ENCODE results near the gene FGFRL1.

FGFRL1 gene

DNA sequence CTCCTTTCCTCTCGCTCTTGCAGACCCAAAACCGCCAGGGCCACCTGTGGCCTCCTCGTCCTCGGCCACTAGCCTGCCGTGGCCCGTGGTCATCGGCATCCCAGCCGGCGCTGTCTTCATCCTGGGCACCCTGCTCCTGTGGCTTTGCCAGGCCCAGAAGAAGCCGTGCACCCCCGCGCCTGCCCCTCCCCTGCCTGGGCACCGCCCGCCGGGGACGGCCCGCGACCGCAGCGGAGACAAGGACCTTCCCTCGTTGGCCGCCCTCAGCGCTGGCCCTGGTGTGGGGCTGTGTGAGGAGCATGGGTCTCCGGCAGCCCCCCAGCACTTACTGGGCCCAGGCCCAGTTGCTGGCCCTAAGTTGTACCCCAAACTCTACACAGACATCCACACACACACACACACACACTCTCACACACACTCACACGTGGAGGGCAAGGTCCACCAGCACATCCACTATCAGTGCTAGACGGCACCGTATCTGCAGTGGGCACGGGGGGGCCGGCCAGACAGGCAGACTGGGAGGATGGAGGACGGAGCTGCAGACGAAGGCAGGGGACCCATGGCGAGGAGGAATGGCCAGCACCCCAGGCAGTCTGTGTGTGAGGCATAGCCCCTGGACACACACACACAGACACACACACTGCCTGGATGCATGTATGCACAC is 13.6 kb downstream of the FGFRL1 start:
- no peak for DNase-seq

DNA sequence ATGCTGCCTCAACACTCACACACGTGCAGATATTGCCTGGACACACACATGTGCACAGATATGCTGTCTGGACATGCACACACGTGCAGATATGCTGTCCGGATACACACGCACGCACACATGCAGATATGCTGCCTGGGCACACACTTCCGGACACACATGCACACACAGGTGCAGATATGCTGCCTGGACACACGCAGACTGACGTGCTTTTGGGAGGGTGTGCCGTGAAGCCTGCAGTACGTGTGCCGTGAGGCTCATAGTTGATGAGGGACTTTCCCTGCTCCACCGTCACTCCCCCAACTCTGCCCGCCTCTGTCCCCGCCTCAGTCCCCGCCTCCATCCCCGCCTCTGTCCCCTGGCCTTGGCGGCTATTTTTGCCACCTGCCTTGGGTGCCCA is 14.7 kb downstream of the FGFRL1 start:
- peak; percentile 9 for DNase-seq

DNA sequence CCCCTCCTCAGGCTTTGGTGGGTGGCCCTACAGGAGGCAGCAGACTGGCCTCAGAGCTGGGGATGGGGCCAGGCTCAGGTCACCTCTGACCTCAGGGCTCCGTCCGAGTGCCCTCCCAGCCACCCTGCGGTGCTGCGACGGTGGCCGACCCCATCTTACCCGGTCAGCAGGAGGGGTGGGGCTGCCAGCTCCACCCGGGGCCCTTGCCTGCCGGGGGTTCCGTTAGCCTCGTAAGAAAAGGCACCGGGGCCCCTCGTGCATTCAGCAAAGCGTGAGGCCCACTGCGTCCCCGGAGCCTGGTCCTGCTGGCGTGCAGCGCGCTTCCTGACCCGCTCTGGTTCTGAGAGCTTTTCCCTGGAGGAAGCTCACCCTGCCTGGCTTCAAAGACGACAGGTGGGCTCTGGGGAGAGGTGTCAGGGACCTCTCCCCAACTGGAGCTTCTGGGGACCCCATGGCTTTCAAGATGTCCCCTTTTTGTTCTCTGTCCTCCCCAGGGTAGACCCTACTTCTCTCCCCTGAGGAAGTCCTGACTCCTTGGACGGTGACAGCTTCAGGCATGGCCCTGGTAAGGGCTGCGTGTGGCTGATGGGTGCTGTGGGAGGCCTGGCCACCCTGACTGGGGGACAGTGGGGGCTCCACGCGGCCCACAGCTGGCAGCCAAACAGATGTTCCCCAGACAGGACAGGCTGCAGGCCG is 15.9 kb downstream of the FGFRL1 start:
- DNase-seq, result no peak

DNA sequence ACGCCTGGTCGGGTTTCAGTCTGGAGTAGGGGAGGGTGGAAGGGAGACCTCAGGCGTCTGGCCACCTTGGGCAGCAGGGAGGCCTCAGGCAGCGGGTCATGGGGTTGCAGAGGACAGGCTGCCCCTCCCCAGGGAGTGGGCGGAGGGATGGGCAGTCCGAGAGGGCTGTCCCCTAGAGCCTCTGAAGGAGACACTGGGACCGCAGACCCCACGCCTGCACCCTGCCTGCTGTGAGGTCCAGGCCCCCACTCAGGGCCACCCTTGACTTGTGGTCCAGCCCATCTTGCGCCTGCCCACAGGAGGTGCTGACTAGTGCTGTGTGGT is 16.5 kb downstream of the FGFRL1 start:
- no peak for DNase-seq

DNA sequence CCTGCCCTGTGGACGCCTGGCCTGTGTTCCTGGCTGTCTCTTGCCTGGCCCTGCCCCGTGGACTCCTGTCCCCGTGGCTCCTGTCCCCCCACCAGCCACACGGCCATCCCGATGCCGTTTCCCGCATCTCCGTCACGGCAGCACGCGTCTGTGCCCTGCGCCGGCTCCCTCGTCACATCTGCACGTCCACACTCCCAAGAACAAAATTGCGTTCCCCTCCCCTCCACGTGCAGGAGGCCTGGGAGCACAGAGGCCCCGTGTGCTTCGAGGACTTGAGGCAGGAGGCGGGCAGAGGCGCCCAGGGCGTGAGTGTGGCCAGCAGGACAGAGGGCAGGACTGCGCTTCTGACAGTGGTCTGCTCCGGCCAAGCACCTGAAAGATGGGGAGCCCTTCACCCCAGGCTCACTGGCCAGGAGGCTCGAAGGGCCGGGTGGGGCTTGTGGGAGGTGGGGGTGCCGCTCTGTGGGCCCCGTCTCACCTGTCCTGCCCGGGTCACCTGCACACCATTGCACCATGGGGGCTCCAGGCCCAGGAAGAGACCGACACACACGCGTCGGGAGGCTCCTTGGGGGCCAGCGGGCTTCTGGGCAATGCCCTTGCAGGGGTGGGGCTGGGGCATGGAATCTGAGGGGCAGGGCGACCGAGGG is 17.3 kb downstream of the FGFRL1 start:
- DNase-seq, result no peak

DNA sequence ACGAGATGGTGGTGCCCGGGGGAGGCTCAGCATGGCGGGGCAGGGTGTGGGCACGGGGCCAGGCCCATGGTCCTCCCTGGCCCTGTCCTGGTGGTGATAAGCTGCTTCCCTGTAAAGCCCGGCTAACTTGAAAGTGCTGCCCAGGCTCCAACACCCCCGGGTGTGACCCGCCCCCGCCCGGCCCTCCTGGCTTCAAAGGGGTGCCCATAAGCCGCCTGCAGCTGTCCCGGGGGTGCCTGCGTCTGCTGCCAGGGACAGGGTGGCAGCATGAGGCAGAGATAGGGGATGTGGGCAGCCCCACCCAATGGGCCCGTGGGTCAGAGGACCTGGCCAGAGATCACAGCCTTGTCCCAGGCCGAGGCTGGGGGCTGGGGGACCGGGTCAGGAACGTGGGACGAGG is 18.1 kb downstream of the FGFRL1 start:
- no peak for DNase-seq

DNA sequence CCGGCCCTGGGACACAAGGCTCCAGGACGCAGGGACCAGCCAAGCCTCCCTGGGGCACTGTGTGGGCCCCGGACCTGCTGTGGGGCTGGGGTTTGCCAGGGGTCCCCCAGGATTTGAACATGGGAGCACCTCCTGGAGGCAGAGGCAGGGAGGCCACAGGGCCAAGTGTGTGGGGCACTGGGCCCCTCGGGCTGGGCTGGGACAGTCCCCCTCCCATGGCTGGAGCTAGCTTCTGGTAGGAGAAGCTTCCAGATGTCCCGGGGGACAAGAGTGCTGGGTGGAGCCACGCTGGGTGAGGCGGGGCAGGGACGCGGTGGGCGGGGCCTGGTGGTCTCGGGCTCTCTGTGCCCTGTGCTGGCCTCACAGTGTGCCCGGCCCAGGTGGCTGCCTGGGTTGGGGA is 18.6 kb downstream of the FGFRL1 start:
- DNase-seq, result no peak

DNA sequence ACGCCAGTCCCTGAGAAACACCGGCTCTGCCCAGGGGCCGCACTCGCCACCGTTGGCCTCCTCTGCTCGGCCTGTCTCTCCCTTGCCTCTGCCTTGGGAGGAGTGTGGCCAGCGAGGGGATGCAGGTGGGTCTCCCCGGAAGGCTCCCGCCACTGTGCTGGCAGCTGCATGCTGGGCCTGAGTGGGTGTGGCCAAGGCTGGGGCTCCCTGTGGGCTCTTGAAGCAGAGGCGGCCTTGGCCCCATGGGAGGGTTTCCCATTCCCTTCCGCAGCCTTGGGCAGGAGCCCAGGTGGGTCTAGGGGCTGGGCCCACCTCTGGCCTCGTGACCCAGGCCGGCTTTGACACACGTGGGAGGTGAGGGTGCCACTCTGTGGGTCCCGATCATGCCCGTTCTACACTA is 19.1 kb downstream of the FGFRL1 start:
- no peak for DNase-seq

DNA sequence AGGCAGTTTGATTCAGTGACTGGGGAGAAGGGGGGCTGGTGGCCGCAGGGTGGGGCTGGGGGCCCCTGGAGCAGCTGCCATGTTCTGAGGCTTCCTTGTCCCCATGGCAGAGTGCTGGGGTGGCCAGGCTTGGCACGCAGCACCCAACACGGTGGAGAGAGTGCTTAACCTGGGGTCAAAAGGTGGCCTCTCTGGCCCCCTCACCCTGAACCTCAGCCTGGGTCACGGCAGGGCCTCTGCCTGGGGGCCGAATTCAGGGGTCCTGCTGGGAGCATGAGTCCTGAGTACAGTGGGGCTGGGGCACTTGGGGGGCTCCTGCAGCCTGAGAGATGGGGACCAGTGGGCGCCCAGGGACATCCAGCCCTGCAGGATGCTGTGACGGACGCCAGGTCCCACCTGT is 19.9 kb downstream of the FGFRL1 start:
- no peak for DNase-seq

DNA sequence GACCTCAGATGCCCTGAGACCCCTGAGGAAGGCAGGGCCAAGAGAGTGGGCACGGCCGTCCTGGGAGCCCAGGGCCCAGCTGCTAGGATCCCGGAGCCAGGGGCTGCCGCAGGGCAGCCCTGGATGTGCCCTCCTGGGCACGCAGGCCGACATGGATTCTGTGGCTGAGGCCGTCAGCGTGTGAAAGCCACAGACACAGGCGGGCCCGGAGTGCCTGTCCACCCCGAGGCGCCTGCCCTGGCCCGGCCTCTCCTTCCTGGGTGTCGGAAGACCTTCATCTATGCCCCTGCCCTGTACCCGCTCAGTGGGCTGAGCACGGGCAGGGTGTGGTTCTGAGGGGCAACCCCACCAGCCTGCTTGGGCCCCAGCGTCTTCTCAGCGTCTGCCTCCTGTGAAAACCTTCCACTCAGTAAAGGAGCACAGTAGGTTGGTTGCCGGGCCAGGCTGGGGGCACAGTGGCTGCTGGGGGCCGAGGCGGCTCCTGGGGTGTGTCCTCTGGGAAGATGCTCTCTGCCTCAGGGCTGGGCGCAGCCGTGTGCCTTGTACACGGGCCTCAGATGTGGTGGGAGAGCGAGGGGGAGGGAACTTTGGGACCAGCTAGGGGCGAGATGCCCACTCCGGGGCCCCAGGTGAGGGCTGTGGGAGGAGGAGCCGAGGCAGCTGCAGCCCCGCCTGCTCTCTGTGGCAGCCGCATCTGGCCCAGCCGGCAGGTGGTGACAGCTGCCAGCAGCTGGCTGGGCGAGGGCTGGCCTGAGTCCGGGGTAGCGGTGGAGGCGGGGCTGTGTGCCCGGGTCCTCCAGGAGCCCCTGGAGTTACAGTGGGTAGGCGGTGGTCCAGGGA is 20.8 kb downstream of the FGFRL1 start:
- DNase-seq, result no peak

DNA sequence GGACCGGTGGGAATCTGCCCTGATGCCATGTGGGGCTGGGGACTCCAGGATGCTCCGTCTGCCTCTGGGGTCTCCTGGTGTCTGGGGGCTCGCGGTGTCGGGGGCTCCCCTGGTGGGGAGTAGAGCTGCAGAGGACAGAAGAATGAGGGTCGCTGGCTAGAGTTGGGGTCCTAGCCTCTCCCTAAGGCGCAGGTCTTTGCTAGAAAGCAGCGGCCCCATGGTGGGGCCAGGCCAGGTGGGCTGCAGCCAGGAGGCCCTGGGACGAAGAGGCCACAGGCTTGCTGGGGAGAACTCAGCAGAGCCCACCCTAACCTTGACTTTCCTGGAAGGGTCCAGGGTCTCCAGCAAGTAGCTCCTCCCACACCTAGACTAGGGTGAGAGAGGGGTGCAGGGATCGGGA is 21.4 kb downstream of the FGFRL1 start:
- no peak for DNase-seq

DNA sequence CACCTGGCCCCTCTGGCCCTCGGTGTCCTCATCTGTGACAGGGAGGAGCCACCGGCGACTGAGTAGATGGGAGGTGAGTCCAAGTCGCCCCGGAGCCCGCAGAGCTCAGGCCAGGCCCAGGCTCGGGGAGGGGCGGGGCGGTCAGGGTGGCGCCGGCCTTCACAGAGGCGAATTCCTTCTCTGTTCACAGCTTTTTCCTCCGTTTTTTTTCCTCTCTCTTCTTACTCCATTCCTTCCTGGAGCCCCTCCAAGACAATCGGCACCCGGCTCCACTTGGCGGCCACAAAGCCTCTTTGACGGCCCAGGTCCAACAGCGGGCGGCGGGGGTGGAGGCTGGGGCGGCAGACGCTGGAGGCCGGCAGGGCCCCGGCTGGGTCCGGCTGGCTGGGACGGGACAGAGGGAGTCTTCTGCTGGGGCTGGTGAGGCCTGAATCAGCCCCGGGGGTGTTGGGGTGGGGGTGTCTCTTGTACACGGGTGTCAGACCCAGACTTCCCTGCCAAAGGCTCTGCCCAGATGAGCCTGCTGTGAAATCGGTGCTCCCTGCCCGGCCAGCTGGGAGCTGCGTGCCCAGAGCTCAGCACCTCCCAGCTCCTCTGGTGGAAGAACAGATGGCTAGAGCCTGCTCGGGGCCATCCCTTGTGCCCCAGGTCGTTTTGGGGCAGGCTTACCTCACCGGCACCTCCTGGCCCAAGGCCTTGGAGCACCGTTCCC is 22.6 kb downstream of the FGFRL1 start:
- no peak for DNase-seq

DNA sequence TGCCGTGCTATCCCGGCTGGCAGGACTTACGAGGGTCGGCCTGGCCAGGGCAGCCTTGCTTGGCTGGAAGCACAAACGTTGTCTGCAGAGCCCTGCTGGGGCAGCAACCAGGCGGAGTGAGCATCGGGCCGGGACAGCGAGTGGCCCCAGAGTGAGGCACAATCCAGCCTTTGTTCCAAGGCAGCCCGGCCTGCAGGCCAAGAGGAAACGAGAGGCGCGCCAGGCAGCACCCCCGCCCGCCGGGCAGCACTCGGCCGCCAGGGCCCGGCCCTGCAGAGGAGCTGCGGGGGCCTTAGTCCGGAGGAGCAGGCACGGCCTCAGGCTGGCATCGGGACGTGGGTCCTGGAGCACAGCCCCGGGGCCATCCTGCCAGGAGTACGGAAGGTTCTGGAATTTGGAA is 24.1 kb downstream of the FGFRL1 start:
- DNase-seq, result no peak

DNA sequence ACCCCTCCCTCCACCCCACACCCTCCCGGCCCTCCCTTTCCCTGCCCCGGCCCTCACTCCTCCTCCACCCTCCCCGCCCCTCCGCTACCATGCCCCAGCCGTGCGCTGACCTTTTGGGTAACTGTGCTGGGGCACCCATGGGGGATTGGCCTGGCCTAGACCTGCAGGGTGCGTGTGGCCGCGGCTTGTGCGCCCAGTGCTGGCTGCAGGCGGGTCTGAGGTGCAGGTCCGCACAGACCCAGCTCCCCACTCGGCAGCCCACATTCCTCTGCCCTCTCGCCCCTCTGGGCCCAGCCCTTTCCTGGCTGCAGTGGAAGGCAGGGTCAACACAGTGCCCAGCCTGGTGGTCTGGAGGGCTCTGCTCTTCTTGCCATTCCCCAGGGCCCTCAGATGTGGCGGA is 24.7 kb downstream of the FGFRL1 start:
- DNase-seq, result no peak

DNA sequence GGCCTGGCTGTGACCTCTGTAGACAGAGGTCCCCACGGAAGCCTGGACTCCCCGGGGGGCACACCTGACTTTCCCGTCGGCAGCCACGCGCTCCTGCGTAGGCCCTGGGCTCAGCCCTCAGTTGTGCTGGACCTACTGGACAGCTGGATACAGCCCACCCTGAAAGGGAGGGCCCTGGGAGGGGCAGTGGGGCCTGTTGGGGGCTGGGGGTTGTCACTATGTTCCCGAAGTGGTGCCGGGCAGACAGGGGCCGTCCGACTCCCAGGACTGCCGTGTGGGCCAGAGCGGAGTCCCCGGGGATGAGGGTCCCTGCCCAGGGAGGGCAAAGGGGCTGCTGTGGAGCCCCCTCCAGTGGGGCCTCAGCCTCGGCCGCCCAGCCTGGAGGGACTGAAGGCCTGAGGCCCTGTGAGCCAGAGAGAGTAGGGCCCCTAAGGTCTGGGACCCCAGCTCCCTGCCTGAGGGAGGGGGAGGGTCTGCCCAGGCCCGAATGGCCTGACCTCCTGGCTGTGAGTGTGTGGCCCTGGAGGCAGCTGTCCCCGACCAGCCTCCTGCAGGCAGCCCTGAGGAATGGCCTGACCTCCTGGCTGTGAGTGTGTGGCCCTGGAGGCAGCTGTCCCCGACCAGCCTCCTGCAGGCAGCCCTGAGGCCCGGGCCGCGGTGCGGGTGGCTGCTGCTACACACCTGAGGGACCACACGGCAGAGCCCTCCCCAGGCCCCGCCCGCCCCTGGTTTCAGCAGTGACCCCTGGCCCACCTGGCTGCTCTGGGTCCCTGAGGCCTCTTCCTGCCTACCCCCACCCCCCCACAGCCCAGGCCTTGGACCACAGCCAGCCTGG is 25.8 kb downstream of the FGFRL1 start:
- DNase-seq, result no peak

DNA sequence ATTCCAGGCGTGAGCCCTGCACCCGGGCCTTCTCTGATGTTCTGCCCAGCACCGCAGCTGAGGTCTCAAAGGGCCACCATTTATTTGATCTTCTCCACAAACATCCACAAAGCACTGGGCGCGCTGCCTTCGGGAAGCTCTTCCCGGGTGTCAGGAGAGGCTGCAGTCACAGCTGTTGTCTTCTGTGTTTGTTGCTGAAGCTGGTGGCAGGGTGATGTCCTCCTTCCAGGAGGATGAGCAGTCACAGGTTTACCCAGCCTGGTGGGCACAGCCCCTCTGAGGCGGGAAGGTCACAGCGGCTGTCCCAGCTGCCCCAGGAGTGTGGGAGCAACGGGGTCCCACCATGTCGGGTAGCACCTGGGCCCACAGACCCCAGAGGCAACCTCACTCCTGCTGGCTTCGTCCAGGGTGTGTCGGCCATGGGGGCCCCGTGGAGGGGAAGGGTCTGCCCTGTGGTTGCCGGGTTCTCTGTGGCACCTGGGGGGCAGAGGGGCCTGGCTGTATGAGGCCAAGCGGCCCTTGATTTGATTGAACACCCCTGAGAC is 27.6 kb downstream of the FGFRL1 start:
- DNase-seq, result no peak

DNA sequence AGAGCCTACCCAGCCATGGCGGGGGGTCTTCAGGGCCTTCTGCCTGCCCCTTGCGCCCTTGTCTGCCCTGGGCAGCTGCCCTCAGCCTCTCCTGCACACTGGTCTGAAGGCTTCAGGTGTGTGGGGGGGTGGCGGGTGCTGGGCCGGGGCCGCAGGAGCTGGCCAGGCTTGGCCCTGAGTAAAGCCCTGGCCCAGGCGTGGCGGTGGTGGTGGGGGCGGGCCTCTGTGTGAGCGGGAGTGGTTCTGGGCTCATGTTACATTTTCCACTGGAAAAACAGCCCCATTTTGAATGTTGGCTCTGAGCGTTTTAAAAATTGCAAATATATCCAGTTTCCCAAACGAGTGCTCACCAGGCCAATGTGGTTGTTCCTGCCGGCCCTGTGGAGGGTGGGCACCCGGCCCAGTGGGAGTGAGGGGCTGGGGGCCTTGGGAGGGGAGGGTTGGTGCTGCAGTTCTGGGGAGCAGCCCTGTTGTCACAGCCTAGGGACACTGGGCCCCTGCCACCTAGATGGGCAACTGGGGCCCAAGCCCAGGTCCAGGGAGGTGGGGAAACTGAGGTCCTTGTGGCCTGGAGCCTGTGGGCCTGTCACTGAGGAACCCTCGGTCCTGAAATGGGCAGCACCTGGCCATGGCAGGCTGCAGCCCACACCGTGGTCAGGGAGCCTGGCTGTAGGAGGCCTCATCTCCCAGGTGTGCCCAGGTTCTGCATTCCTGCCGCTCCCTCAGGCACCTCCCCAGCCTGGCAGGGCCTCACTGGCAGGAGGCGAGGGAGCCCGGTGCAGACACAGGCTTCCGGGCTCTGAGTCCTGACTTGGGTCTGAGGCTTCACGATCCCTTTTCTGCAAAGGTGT is 28.3 kb downstream of the FGFRL1 start:
- DNase-seq, result no peak

DNA sequence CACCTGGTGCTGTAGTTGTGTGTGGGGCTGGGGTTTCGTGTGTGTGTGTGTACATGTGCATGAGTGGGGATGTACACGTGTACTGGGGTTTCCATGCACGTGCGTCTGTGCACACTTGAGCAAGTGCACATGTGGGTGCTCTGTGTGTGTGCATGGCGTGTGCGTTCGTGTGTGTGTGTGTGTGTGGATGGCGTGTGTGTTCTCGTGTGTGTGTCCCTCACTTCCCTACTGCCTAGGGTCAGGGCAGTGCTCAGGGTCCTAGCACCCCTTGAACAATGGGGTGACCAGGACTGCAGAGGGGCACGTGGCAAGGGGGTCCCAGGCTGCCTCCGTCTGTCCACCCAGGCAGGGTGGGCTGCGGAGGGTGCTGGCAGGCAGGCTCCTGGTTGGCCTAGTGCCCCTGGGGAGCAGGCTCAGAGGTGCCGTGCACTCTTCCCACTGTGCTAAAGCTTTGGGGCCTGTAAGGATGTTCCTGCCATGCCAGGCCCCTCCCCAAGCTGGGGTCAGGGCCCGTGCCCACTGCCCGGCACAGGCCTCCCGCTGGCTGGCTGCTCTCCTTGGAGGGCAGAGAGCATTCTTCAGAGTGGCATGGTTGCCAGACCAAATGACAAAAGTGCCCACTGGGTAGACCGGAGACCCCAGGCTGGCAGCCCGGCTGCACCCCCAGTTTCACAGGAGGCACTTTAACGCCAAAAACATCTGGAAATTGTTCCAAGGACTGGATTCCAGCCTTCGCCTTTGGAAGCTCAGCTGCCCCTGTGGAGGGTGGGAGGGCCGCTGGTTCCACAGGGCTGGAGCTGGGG is 29.1 kb downstream of the FGFRL1 start:
- no peak for DNase-seq

DNA sequence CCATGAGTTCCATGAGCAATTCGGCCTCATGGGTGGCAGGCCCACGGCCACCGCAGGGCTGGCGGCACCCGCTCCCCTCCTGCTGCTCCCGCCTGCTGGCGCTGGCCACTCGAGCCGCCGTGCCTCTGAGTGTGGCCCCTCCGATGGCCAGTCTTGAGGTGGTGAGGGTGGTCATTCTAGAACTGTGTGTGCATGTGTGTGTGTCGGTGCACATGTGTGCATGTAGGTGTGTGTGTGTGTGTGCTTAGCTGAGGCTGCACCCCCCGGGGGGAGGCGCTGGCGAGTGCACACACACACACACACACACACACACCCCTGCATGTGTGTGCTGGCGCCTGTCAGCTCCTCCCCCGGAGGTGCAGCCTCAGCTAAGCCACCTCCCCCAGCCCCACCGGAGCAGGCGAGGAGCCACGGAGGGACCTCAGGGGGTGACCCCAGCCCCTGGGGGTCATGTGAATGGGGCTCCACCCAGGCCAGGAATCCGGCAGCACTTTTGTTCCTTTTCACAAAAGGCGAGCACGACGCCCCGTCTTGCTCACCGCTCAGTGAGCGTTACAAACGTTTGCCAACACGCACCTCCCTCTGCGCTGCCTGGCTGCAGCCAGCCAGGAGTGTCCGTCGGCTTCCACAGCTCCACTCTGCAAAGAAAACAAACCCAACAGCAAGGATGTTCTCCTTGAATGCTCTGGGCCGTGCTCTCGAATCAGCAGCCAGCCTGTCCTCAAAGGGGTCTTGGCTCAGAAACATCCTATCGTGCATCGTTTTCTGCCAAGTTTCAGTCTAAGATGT is 29.9 kb downstream of the FGFRL1 start:
- no peak for DNase-seq

Measured in activated effector memory CD4-positive, alpha-beta T cell treated with Interleukin-2 at 50 U/mL for 16 hours (primary cell).